HAP-1 (cell line): ENCODE results near the gene PSMG4.

Source experiments
- DNase-seq, 2 experiments: peaks; one replicate each; pipeline ENCODE4 v3.0.0-alpha.2; 2016 to 2020; ENCODE audit warnings: low spot score in 2 of 2
- H3K27me3 ChIP-seq: fragments of 250-450 bp; sonication (Bioruptor Pico); 2 replicates; pipeline ENCODE4 v1.5.1; 2020; ENCODE audit warnings: low read depth, mild to moderate bottlenecking, moderate library complexity
- H3K36me3 ChIP-seq: fragments of 250-450 bp; sonication (Bioruptor Pico); replicated peaks from 2 replicates; pipeline ENCODE4 v1.5.1; 2020; ENCODE audit warnings: mild to moderate bottlenecking
- H3K4me1 ChIP-seq: fragments of 250-450 bp; sonication (Bioruptor Pico); 2 replicates; pipeline ENCODE4 v1.5.1; 2020; ENCODE audit warnings: mild to moderate bottlenecking
- H3K4me3 ChIP-seq: fragments of 250-450 bp; sonication (Bioruptor Pico); 2 replicates; pipeline ENCODE4 v1.5.1; 2020; ENCODE audit warnings: mild to moderate bottlenecking, moderate library complexity
- H3K9me3 ChIP-seq: fragments of 250-450 bp; sonication (Bioruptor Pico); 2 replicates; pipeline ENCODE4 v1.5.1; 2020; ENCODE audit warnings: mild to moderate bottlenecking, moderate library complexity
- in situ Hi-C: fragments of 300-500 bp; cut with MboI; formaldehyde crosslinking; loops from 3 replicates; pipeline ENCODE4 v1.14.3; 2020; ENCODE audit warnings: low sequenced_read_pairs, inconsistent platforms, mixed read lengths

PSMG4 gene

DNA sequence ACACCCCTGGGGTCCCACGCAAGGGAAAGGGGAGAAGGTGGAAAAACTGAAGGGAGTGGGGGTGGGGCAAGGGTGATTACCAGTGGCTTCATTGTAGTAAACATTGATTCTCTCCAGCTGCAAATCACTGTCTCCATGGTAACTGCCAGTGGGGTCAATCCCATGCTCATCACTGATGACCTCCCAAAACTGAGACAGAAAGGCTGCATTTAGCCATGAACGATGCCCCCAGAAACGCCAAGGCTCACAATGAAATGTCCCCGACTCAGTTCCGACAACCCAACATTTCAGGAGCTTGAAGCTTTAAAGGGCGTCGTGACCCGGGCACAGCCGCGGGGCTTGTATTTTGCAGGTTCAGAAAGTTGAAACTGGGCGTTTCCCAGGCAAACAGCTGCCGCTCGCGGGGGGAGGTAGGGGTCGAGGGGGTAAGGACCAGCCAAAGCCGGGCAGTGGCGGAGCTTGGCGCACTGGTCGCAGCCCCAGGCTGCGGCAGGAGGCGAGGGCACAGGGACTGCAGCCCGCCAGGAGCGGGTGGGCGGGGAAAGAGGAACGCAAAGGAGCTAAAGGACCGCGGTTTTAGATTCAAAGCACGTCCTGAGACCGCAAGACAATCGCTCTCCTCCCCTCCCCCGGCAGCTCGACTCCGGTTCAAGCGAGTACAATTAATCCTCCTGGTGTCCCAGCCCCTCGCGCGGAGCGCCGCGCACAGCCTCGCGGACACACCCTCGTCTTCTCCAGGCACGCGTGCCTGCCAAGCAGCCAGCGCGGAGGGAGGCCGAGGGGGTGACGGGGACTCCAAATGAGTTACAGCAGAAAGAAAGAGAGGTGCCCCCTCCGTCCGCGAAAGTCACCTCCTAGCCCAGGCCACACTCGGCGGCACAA is 32.0 kb upstream of the PSMG4 start:
- DNase-seq = peak; percentile 84 to 89
- Histone ChIP-seq H3K9me3 (no peaks in the 10 kb centered on the region), H3K4me1 (peaks cover 30% of the 10 kb centered on the region), H3K27me3 (no peaks in the 10 kb centered on the region), H3K36me3 (peaks cover 20% of the 10 kb centered on the region), H3K4me3 (peak overlapping the region; percentile 97)
- in situ Hi-C loops = no loop called here

DNA sequence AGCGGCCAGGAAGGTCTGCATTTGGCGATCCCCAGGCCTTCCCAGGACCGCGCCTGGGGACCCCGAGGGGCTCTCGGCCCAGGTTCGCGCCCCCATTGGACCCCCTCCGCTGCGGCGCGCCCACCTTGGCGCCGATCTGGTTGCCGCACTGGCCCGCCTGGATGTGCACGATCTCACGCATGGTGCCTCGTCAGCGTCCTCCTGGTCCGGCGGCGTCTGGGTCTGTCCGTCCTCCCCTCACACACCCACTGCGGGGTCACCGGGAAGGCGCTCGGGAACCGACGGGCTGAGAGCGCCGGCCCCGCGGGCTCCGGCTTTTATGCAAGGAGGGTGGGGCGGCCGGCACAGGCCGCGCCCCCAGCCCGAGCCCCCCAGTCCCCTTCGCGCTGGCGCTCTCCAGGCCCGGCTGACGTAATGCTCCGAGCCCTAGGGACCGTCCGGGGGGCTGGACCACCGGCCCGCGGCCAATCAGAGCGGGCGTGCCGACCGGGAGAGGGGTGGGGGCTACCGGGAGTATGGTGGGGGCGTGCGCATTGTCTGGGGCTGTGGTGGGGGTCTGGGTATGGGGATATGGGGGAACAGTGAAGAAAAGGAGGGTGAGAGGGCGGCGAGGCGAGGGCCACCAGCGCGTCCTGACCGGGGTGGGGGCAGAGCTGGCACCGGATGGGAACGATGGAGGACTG is 31.2 kb upstream of the PSMG4 start, which contains the start of gene TUBB2B:
Gene TUBB2B (minus strand): TSS at position 291 of the 683 bp plus-strand sequence. CDS start 110 bp downstream, at position 181.
- H3K27me3 ChIP-seq = no peaks in the 10 kb centered on the region
- H3K9me3 ChIP-seq = no peaks in the 10 kb centered on the region
- peaks cover 20% of the 10 kb centered on the region for H3K36me3 ChIP-seq
- peaks cover 35% of the 10 kb centered on the region for H3K4me1 ChIP-seq
- peak within 1 kb of the TSS; percentile 97 for H3K4me3 ChIP-seq
- in situ Hi-C loops = no loop called here
- peak; percentile 81 to 94 for DNase-seq

DNA sequence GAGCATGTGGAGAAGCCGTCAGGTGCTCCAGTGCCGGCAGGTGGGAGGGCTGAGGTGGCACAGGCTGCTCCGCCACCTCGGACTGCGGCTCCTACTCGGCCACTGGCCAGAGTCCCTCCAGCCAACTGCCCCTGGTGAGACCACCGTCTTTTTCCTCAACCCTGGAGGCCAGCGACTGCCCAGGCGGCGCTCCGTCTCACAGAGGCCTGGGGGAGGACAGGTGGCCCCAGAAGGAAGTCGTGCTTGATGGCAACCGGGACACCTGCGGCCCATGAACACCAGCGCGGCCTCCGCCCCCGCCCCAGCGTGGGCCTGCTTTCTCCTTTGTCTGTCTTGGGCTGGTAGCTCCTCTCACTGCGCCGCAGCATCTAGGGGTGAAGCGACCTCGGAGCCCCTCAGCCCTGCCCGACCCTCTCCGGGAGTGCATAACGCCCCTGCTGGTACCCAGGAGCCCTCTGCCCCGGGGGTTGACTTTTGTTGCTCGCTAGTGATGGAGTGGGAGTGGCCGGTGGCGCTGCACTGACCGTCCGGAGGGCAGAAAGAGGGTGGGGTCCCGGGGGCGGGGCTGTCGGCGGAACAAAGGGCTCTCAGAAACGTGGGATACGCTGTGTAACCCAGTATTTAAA is 30.6 kb upstream of the PSMG4 start:
- in situ Hi-C loops = no loop called here
- peak overlapping the region; percentile 97 for H3K4me3 ChIP-seq
- DNase-seq = peak; percentile 78 to 95

DNA sequence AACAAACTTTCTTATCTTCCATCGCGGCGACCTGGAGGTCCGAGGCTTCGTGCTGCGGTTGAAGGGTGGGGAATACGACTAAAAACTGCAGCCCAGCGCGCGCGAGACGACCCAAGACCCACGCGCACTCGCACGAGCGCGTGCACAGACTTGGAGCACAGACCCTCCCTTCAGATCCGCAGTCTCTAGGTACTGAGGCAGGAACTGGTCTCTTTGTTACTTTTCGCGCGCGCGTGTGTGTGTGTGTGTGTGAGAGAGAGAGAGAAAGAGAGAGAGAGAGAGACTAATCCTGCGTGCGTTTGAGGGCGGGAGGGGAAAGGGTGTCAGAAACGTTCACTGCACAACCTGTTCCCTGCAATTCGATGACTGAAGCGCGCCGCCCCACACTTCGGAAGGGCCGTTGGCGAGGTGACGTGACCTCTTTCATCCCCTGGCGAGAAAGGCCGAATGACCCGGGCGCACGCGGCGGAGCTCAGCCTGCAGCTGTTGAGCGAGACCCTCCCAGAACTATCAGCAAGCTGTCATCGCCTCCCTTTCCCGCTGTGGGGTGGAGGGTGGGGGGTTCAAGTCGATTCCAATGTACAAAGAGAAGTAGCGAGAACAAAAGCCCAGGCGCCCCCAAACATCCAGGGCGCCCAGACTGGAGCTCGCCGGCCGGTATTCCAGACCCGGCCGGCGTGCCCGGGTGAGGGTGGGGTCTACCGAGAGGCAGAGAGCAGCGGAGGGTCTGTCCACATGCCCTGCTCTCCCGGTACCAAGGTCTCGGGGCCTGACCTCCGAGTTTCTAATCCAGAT is 29.8 kb upstream of the PSMG4 start:
- peaks cover 20% of the 10 kb centered on the region for H3K36me3 ChIP-seq
- H3K9me3 ChIP-seq = no peaks in the 10 kb centered on the region
- H3K27me3 ChIP-seq = no peaks in the 10 kb centered on the region
- DNase-seq = peak; percentile 63 to 75
- in situ Hi-C loops = no loop called here
- peaks cover 48% of the 10 kb centered on the region for H3K4me1 ChIP-seq
- H3K4me3 ChIP-seq = peak overlapping the region; percentile 97

More for the DNA sequence above, 30.6 kb upstream of the PSMG4 start:
- Histone ChIP-seq H3K9me3 (no peaks in the 10 kb centered on the region), H3K4me1 (peaks cover 42% of the 10 kb centered on the region), H3K36me3 (peaks cover 20% of the 10 kb centered on the region), H3K27me3 (no peaks in the 10 kb centered on the region)

DNA sequence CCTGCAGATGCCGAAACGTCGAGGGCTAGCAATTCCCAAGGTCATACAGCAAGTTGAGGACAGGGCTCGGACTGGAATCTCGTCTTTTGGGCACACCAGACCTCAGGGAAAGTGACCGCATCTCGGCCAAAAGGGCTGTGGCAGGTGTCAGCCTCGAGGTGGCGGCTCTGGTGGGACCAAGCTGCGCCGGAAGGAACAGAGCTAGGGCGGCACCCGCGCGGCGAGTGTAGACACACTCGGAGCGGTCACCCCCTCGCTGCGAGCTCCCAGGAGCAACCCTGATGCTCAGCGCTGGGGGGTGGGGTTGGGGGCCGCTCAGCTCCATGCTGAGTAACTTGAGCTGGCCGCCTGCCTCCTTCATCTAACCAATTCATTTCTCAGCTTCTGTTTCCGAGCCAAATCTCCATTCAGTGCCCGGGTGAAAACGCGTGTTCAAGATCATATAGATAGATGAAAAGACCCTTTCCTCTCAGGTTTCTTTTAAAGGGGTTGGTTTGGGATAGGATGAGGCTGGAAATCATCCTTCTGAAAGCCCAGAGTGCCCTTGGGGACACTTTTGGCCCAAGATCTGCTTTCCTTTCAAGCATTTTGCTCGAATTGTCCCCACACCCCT is 29.1 kb upstream of the PSMG4 start:
- H3K27me3 ChIP-seq = no peaks in the 10 kb centered on the region
- peaks cover 54% of the 10 kb centered on the region for H3K4me1 ChIP-seq
- H3K9me3 ChIP-seq = no peaks in the 10 kb centered on the region
- H3K4me3 ChIP-seq = peak overlapping the region; percentile 97
- in situ Hi-C loops = no loop called here
- H3K36me3 ChIP-seq = peaks cover 13% of the 10 kb centered on the region
- DNase-seq = peak; percentile 41 to 77

DNA sequence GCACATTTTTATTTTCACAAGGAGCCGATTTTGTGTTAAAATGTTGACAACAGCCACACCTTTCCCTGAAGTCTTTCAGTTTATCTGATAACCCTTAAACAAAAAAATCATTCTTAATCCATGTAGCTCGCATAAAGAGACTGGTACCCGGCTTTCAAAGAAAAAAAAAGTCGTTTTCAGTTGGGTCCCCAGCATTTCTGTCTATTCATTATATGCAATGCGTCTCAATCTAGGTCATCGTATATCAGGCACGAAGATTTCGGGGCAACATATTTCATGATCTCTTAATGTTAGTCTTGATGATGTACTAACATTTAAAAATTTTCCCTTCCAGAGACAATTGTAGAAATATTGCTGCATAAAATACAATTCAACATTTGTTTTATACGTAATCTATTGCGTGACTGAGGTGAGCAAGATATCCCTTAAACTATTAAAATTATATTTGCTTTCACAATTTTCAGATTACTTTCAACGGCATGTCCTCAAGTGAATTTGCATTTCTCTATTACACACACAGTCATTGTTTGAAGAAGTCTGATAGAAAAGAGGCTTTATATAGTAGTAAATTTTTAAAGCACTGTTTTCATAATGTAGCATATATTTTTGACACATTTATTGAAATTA is 28.4 kb upstream of the PSMG4 start:
- no peaks in the 10 kb centered on the region for H3K9me3 ChIP-seq
- H3K4me3 ChIP-seq = peak overlapping the region; percentile 97
- no peak for DNase-seq
- no peaks in the 10 kb centered on the region for H3K27me3 ChIP-seq
- peaks cover 13% of the 10 kb centered on the region for H3K36me3 ChIP-seq
- in situ Hi-C loops = no loop called here
- peaks cover 54% of the 10 kb centered on the region for H3K4me1 ChIP-seq

DNA sequence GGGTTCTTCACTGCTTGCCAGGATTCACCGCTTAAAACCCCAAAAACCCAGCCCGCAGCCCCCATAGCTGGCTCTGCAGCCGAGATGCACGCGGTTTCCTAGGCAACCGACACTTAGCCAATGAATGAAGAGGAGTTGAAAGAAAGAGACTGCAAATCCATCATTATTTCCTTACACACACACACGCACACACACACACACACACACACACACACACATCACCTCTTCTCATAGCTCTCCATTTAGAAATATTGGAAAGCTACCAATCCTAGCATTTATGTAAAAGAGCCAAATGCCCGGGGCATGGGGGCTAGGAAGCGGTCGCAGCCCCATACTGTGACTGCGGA is 27.9 kb upstream of the PSMG4 start:
- Histone ChIP-seq H3K4me1 (peaks cover 52% of the 10 kb centered on the region), H3K27me3 (no peaks in the 10 kb centered on the region)

DNA sequence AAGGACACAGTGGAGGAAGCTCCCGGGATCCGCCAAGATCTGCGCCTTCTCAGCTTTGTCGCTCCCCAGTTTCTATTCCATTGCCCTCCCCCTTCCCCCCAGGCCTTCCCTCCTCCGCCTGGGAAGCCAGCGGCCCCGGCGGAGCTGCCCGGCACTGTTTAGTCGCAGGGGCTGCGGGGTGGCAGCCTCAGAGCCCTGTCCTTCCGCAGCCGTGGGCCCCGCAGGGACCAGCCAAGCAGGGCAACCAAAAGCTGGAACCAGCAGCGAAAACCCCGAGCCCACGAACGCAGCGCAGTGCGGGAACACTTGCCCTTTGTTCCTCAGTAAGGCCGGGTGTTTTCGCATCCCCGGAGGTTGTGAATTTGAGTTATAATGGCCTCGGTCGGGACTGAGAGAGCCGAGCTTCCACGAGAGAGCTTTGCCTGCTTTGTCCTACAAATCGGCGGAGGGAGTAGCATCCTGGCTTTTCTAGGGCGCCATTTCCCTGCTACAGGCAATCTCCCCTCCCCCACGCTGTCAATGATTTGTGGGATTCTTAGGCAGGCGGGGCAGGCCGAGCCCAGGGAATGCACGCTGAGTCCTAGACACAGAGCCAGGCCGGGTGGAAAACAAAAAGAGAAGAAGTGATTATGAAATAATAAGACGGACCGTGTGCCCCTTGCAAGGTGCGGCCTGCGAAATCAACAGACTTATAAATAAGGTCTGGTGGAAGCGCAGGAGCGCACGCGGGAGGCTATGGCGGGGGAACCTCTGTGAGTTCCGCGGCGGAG is 27.3 kb upstream of the PSMG4 start:
- Histone ChIP-seq H3K27me3 (no peaks in the 10 kb centered on the region), H3K4me3 (peak overlapping the region; percentile 97), H3K4me1 (peaks cover 46% of the 10 kb centered on the region), H3K36me3 (peaks cover 4% of the 10 kb centered on the region; the same call in 1 of the 2 replicates), H3K9me3 (no peaks in the 10 kb centered on the region)
- in situ Hi-C loops = no loop called here
- peak; percentile 81 to 94 for DNase-seq

More for the DNA sequence above, 27.9 kb upstream of the PSMG4 start:
- H3K9me3 ChIP-seq = no peaks in the 10 kb centered on the region
- peak overlapping the region; percentile 97 for H3K4me3 ChIP-seq
- in situ Hi-C loops = no loop called here
- DNase-seq = peak; percentile 86 to 92
- H3K36me3 ChIP-seq = peaks cover 9% of the 10 kb centered on the region

DNA sequence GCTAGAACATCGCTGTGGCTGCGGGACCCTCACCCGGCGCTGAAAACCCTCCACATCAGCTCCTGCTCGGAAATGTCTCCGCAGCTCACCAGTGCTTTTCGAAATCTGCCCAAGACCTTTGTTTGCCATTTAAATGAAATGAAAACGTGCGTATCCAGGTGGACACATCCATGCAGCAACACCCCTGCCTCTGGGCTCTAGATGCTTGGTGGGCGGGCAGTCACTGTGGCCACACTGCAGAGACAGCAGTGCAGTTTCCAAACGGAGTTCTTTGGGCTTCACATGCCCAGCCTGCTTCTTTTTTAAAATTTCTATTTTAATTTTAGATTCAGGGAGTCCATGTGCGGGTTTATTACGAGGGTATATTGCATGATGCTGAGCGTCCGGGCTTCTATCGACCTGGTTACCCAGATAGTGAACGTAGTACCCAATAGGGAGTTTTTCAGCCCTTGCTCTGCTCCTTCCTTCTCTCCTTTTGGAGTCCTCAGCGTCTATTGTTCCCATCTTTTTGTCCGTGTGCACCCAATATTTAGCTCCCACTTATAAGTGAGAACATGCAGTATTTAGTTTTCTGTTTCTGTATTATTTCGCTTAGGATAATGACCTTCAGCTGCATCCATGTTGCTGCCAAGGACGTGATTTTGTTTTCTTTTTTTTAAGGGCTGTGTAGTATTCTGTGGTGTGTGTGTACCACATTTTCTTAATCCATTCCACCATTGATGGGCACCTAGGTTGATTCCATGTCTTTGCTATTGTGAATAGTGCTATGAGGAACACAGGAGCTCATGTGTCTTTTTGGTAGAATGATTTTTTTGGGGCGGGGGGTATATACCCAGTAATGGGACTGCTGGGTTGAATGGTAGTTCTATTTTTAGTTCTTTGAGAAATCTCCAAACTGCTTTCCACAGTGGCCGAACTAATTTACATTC is 26.5 kb upstream of the PSMG4 start:
- Histone ChIP-seq H3K4me1 (peaks cover 45% of the 10 kb centered on the region), H3K4me3 (peak overlapping the region; percentile 97), H3K9me3 (no peaks in the 10 kb centered on the region), H3K36me3 (0 out of 2 replicates have a peak, but pooled peaks cover under 1% of the 10 kb centered on the region), H3K27me3 (no peaks in the 10 kb centered on the region)
- in situ Hi-C loops = no loop called here
- DNase-seq = peak in 1 of 2 experiments; percentile 56

DNA sequence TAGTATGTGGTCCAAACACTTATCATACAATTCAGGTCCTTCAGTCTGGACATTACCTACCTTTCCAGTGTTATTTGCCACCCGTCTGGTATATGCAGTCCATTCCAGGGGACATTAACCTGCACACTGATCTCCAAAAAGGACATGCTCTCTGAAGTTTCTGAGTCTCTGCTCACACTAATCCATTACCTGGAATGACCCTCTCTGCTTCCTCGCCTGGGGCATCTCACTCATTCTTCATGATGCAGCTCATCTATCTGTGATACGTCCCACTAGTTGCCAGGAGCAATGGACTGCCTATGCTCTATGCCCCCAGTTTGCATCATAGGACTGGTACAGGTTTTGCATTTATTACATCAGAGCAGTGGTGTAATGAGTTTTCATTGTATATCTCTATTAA is 25.4 kb upstream of the PSMG4 start:
- H3K4me1 ChIP-seq = peaks cover 41% of the 10 kb centered on the region

DNA sequence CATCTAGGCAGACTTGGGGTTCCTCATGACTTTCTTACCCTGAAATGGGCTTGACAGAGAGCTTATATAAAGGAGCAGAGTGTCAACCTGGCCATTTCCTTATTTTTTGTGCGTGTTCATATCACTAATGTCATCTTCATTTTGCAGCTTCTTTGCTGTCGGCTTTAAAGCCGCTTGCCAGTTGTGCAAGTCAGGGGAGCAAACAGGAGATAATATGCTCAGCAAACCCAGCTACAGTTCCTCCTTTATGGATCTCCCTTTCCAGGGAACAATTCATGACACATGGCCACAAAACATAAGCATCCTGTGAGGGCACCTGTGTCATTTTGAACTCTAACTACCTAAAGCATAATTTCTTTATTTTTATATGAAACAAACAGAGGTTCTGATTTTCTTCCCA is 24.8 kb upstream of the PSMG4 start:
- Histone ChIP-seq H3K4me1 (peaks cover 38% of the 10 kb centered on the region), H3K9me3 (no peaks in the 10 kb centered on the region)
- in situ Hi-C loops = no loop called here

More for the DNA sequence above, 25.4 kb upstream of the PSMG4 start:
- in situ Hi-C loops = no loop called here
- H3K9me3 ChIP-seq = no peaks in the 10 kb centered on the region
- H3K4me3 ChIP-seq = no peak overlapping the region
- H3K36me3 ChIP-seq = no peaks in the 10 kb centered on the region
- no peak for DNase-seq
- no peaks in the 10 kb centered on the region for H3K27me3 ChIP-seq

More for the DNA sequence above, 24.8 kb upstream of the PSMG4 start:
- no peaks in the 10 kb centered on the region for H3K36me3 ChIP-seq
- no peak for DNase-seq
- H3K27me3 ChIP-seq = no peaks in the 10 kb centered on the region
- H3K4me3 ChIP-seq = no peak overlapping the region
